Hepatocyte (in vitro differentiated cells): Measurements from ENCODE around the gene HOXC9.
A peak's percentile ranks its signal among the peaks of the same experiment; 100 is the strongest.

ENCODE experiments used
- EZH2 ChIP-seq: fragments of 200-600 bp; sonication (generic); IDR thresholded peaks from 2 replicates; pipeline ENCODE4 v1.6.1; 2016; ENCODE audit warnings: antibody characterized with exemption, mild to moderate bottlenecking, borderline replicate concordance
- EZH2phosphoT487 ChIP-seq: fragments of 200-600 bp; sonication (generic); IDR thresholded peaks from one replicate; pipeline ENCODE4 v1.6.1; 2018; ENCODE audit warnings: antibody characterized with exemption, mild to moderate bottlenecking, low read depth, moderate library complexity; ENCODE audit not compliant: unreplicated experiment, severe bottlenecking
- TF ChIP-seq, protein P1 (sequence below): fragments of 200-600 bp; sonication (generic); IDR thresholded peaks from 2 replicates; pipeline ENCODE4 v1.5.1; 2016; ENCODE audit warnings: antibody characterized with exemption, mild to moderate bottlenecking; ENCODE audit not compliant: poor library complexity

- TF ChIP-seq, protein P1, sequence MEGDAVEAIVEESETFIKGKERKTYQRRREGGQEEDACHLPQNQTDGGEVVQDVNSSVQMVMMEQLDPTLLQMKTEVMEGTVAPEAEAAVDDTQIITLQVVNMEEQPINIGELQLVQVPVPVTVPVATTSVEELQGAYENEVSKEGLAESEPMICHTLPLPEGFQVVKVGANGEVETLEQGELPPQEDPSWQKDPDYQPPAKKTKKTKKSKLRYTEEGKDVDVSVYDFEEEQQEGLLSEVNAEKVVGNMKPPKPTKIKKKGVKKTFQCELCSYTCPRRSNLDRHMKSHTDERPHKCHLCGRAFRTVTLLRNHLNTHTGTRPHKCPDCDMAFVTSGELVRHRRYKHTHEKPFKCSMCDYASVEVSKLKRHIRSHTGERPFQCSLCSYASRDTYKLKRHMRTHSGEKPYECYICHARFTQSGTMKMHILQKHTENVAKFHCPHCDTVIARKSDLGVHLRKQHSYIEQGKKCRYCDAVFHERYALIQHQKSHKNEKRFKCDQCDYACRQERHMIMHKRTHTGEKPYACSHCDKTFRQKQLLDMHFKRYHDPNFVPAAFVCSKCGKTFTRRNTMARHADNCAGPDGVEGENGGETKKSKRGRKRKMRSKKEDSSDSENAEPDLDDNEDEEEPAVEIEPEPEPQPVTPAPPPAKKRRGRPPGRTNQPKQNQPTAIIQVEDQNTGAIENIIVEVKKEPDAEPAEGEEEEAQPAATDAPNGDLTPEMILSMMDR, result no peak
- TF ChIP-seq EZH2, result peak; percentile 92
- TF ChIP-seq EZH2phosphoT487, result no peak
These were observed 9.5 kb downstream of the HOXC9 start for GRCh38 chr12:54009171-54010052.
